Panc1 (cell line): Measurements from ENCODE around the gene OR10J4. TPM values are rescaled to one million over a fixed set of nuclear protein-coding genes. Genes with fewer than 3 reads are reported as not detected.

ENCODE experiments used
- ATAC-seq: fragments of 200-7000 bp; cut with Tn5 transposase; 2 replicates; pipeline ENCODE4 v1.9.1; 2020; ENCODE audit warnings: mild to moderate bottlenecking, moderate library complexity
- BruUV-seq: library from RNA; stranded (reverse); fragments of 400-500 nt; replicated peaks from 2 replicates; lab custom pipeline; 2021; lab: Mats Ljungman, UMichigan
- CTCF ChIA-PET: fragments of 300-600 bp; sonication (Branson Sonifier 250); formaldehyde crosslinking; loops from one replicate; lab custom pipeline; 2022; ENCODE audit warnings: antibody characterized with exemption; lab: Charles Lee
- POLR2A ChIA-PET: fragments of 300-600 bp; sonication (Branson Sonifier 250); formaldehyde crosslinking; loops from one replicate; lab custom pipeline; 2022; ENCODE audit warnings: antibody characterized with exemption; lab: Charles Lee
- DNase-seq: peaks from one replicate; pipeline ENCODE4 v3.0.0-alpha.2; 2010; ENCODE audit warnings: low read depth, low spot score
- H3K27ac ChIP-seq: 2 replicates; pipeline ENCODE4 v1.5.1; 2011; ENCODE audit warnings: mild to moderate bottlenecking, low read length, inconsistent platforms
- H3K27me3 ChIP-seq: fragments of 200-500 bp; sonication (Bioruptor generic); 2 replicates; pipeline ENCODE4 v1.6.0; 2014; ENCODE audit warnings: low read length, inconsistent platforms; ENCODE audit not compliant: control insufficient read depth, insufficient read depth
- H3K36me3 ChIP-seq: fragments of 200-500 bp; sonication (Bioruptor generic); 2 replicates; pipeline ENCODE4 v1.5.1; 2014; ENCODE audit warnings: inconsistent platforms, mild to moderate bottlenecking, low read length, moderate library complexity; ENCODE audit not compliant: control insufficient read depth, insufficient read depth
- H3K4me1 ChIP-seq: 2 replicates; pipeline ENCODE4 v1.5.1; 2011; ENCODE audit warnings: inconsistent platforms, mild to moderate bottlenecking, low read length, moderate library complexity; ENCODE audit not compliant: control insufficient read depth, insufficient read depth
- H3K4me3 ChIP-seq, 2 experiments: 2 replicates each; pipeline ENCODE4 v1.5.1; 2011 to 2012; ENCODE audit warnings: low read depth in 2 of 2, low read length in 2 of 2, mild to moderate bottlenecking in 2 of 2, inconsistent platforms in 1 of 2, moderate library complexity in 1 of 2
- H3K9me3 ChIP-seq: fragments of 200-500 bp; sonication (Bioruptor generic); 2 replicates; pipeline ENCODE4 v1.5.1; 2014; ENCODE audit warnings: low read depth, mild to moderate bottlenecking, inconsistent platforms, low read length, moderate library complexity; ENCODE audit not compliant: control insufficient read depth, insufficient read depth
- CTCF ChIP-seq: fragments of 450-650 bp; IDR thresholded peaks from 2 replicates; pipeline ENCODE4 v1.5.1; 2017; ENCODE audit warnings: mild to moderate bottlenecking
- POLR2AphosphoS5 ChIP-seq: IDR thresholded peaks from 2 replicates; pipeline ENCODE4 v1.6.1; 2012; ENCODE audit warnings: mild to moderate bottlenecking, low read depth, low read length, moderate library complexity
- REST ChIP-seq, 2 experiments: IDR thresholded peaks; 2 replicates each; pipeline ENCODE4 v1.6.1; 2011 to 2012; ENCODE audit warnings: low read depth in 2 of 2, control low read depth in 1 of 2, low read length in 1 of 2, mild to moderate bottlenecking in 1 of 2, moderate library complexity in 1 of 2; ENCODE audit not compliant: insufficient read depth in 1 of 2
- SIN3A ChIP-seq: IDR thresholded peaks from 2 replicates; pipeline ENCODE4 v1.6.1; 2012; ENCODE audit warnings: low read depth, mild to moderate bottlenecking, low read length, moderate library complexity, borderline replicate concordance; ENCODE audit not compliant: insufficient read depth
- TCF7L2 ChIP-seq: IDR thresholded peaks from 2 replicates; pipeline ENCODE4 v1.6.1; 2011; ENCODE audit warnings: mild to moderate bottlenecking, low read depth, low read length, inconsistent platforms
- in situ Hi-C: cut with HindIII; loops from 2 replicates; pipeline ENCODE4 v1.10.0; 2016; ENCODE audit warnings: low sequenced_read_pairs, low pct_unique_long_range_greater_than_20kb
- intact Hi-C: fragments of 100-400 bp; cut with micrococcal nuclease; formaldehyde crosslinking; loops from one replicate; pipeline ENCODE4 v1.10.0; 2022; ENCODE audit not compliant: unreplicated experiment
- total RNA-seq: library from RNA; stranded (reverse); gene quantifications from one replicate; pipeline ENCODE4 v1.2.1, GENCODE V29; 2021; ENCODE audit not compliant: unreplicated experiment

The OR10J4 gene
- total RNA-seq, 1 experiment from 2014 or later, result not detected

- no peak for TF ChIP-seq SIN3A
- no peak for TF ChIP-seq TCF7L2
- no peak for TF ChIP-seq POLR2AphosphoS5
- no peak for TF ChIP-seq CTCF
- no peak for TF ChIP-seq REST (IDR thresholded peaks at IDR 0.05; ENCODE audit: insufficient read depth in 1 of 2, low read depth in 2 of 2, low read length in 1 of 2)
- Histone ChIP-seq H3K27ac (no peak within 1 kb of the TSS), H3K9me3 (no peaks in the 10 kb centered on the region), H3K4me3 (no peak within 1 kb of the TSS), H3K4me1 (no peaks in the 10 kb centered on the region), H3K36me3 (no peaks in the 10 kb centered on the region), H3K27me3 (no peaks in the 10 kb centered on the region)
- in situ Hi-C loops, result no loop called here
- intact Hi-C loops, result no loop called here
- DNase-seq (no peak), ATAC-seq (no peak)
- BruUV-seq, result no TSS peak
- CTCF ChIA-PET, result no interaction called here
- POLR2A ChIA-PET, result no interaction called here
Measured at GRCh38 chr1:159439422-159439821, 7.4 kb downstream of the OR10J4 start, which contains the start of gene OR10J1. Gene OR10J1 (plus strand): TSS chr1:159439722. CDS start chr1:159439792, 70 bp downstream.

GRCh38 chr1:159441360-159441759, 9.4 kb downstream of the OR10J4 start:
- TF ChIP-seq CTCF, result no peak
- no peak for TF ChIP-seq POLR2AphosphoS5
- TF ChIP-seq SIN3A, result no peak
- TF ChIP-seq TCF7L2, result no peak
- no peak for TF ChIP-seq REST (IDR thresholded peaks at IDR 0.05; ENCODE audit: insufficient read depth in 1 of 2, low read depth in 2 of 2, low read length in 1 of 2)
- intact Hi-C loops (no loop called here), in situ Hi-C loops (no loop called here)
- H3K9me3 ChIP-seq, result no peaks in the 10 kb centered on the region
- no peak overlapping the region for H3K27ac ChIP-seq
- BruUV-seq, result no TSS peak
- ChIA-PET CTCF (no interaction called here), POLR2A (no interaction called here)
- no peak overlapping the region for H3K4me3 ChIP-seq
- DNase-seq (no peak), ATAC-seq (no peak)
- H3K36me3 ChIP-seq, result no peaks in the 10 kb centered on the region
- H3K27me3 ChIP-seq, result no peaks in the 10 kb centered on the region
- no peaks in the 10 kb centered on the region for H3K4me1 ChIP-seq
